ENCODE measurements around the gene MARK3. TPM values are rescaled to one million over a fixed set of nuclear protein-coding genes. Genes with fewer than 3 reads are reported as not detected.

Gene MARK3
- total and polyA plus RNA-seq, 2 of the 13 experiments (the other 11 are each of a cell fraction or from before 2014, with no cell fraction given): 47.7 to 56.6 TPM

DNA sequence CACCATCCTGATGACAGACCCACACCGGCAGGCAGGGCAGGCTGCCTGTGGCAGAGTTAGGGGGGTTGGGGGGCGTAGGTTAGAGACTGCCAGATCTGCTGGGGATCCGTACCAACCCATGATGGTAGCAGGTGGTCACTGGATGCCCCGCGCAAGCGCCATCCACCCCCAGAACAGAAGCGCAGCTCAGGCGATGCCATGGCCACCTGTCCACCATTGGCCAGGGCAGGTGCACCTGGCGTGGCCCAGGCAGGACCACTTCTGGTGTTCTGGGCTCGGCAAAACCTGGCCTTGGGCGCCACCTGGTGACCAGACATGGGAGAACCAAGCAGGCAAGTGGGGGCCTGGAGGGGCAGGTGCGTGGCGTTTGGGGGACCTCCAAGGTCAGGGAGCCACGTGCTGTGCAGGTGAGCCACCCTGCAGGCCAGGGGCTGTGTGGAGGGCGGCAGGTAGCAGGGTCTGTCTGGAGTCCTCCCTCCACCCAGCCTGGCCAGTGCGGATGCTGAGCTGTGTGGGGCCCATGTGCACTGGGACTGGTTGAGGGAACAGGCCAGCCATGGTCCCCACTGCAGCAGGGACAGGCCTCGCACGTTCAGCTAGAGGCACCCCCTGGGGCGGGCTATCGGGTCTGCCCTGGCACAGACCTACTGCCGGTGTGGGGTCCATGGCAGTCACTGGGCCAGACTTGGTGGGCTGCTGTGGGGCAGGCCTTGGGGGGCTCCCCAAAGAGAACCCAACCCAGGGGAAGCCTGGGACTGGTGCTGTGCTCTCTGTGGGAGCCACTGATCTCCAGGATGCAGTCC lies 161.6 kb downstream of the MARK3 start (continued):
- TF ChIP-seq SOX5 (CRISPR knock-in tag; IDR thresholded peaks at IDR 0.05; ENCODE audit: borderline replicate concordance) (no peak), ZNF709 (CRISPR knock-in tag; IDR thresholded peaks at IDR 0.05) (no peak), TSC22D2 (CRISPR knock-in tag; IDR thresholded peaks at IDR 0.05; ENCODE audit: borderline replicate concordance) (no peak), YY1 (IDR thresholded peaks at IDR 0.05; ENCODE audit: insufficient read depth, insufficient replicate concordance, low read depth, low read length) (peak; percentile 47), CBX2 (IDR thresholded peaks at IDR 0.05; ENCODE audit: low read depth, low read length) (no peak), CBX2 (CRISPR knock-in tag; IDR thresholded peaks at IDR 0.05; ENCODE audit: low read depth) (no peak), RORA (CRISPR knock-in tag; IDR thresholded peaks at IDR 0.05) (no peak), ZNF510 (CRISPR knock-in tag; IDR thresholded peaks at IDR 0.05; ENCODE audit: low read depth) (no peak), ZNF780A (CRISPR knock-in tag; IDR thresholded peaks at IDR 0.05) (no peak), POGZ (CRISPR knock-in tag; IDR thresholded peaks at IDR 0.05) (no peak), SP2 (CRISPR knock-in tag; IDR thresholded peaks at IDR 0.05) (no peak), SPEN (CRISPR knock-in tag; IDR thresholded peaks at IDR 0.05; ENCODE audit: low read depth) (0 out of 2 replicates have a peak, but pooled peaks have one; percentile 43), FOXA1 (IDR thresholded peaks at IDR 0.05) (no peak), FOXA1 (CRISPR knock-in tag; IDR thresholded peaks at IDR 0.05) (no peak), HMG20A (CRISPR knock-in tag; IDR thresholded peaks at IDR 0.05; ENCODE audit: borderline replicate concordance) (no peak), NCOA2 (CRISPR knock-in tag; IDR thresholded peaks at IDR 0.05) (no peak), NR2F2 (IDR thresholded peaks at IDR 0.05; ENCODE audit: borderline replicate concordance, low read depth) (no peak)
- TF ChIP-seq, protein P1, sequence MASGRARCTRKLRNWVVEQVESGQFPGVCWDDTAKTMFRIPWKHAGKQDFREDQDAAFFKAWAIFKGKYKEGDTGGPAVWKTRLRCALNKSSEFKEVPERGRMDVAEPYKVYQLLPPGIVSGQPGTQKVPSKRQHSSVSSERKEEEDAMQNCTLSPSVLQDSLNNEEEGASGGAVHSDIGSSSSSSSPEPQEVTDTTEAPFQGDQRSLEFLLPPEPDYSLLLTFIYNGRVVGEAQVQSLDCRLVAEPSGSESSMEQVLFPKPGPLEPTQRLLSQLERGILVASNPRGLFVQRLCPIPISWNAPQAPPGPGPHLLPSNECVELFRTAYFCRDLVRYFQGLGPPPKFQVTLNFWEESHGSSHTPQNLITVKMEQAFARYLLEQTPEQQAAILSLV (CRISPR knock-in tag; IDR thresholded peaks at IDR 0.05; ENCODE audit: borderline replicate concordance): peak; percentile 73; the same call in 1 of the 2 replicates
- TF ChIP-seq, protein P2, sequence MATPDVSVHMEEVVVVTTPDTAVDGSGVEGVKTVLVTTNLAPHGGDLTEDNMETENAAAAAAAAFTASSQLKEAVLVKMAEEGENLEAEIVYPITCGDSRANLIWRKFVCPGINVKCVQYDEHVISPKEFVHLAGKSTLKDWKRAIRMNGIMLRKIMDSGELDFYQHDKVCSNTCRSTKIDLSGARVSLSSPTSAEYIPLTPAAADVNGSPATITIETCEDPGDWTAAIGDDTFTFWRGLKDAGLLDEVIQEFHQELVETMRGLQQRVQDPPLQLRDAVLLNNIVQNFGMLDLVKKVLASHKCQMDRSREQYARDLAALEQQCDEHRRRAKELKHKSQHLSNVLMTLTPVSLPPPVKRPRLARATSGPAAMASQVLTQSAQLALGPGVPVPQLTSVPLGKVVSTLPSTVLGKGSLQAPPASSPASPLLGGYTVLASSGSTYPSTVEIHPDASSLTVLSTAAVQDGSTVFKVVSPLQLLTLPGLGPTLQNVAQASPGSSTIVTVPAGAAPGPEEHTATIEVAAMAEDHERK (CRISPR knock-in tag; IDR thresholded peaks at IDR 0.05; ENCODE audit: low read depth): no peak
- TF ChIP-seq, protein P3, sequence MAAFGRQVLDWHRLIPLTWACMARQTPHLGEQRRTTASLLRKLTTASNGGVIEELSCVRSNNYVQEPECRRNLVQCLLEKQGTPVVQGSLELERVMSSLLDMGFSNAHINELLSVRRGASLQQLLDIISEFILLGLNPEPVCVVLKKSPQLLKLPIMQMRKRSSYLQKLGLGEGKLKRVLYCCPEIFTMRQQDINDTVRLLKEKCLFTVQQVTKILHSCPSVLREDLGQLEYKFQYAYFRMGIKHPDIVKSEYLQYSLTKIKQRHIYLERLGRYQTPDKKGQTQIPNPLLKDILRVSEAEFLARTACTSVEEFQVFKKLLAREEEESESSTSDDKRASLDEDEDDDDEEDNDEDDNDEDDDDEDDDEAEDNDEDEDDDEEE (CRISPR knock-in tag; IDR thresholded peaks at IDR 0.05): no peak
- TF ChIP-seq, protein P4, sequence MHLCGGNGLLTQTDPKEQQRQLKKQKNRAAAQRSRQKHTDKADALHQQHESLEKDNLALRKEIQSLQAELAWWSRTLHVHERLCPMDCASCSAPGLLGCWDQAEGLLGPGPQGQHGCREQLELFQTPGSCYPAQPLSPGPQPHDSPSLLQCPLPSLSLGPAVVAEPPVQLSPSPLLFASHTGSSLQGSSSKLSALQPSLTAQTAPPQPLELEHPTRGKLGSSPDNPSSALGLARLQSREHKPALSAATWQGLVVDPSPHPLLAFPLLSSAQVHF (CRISPR knock-in tag; IDR thresholded peaks at IDR 0.05): no peak
- TF ChIP-seq, protein P5, sequence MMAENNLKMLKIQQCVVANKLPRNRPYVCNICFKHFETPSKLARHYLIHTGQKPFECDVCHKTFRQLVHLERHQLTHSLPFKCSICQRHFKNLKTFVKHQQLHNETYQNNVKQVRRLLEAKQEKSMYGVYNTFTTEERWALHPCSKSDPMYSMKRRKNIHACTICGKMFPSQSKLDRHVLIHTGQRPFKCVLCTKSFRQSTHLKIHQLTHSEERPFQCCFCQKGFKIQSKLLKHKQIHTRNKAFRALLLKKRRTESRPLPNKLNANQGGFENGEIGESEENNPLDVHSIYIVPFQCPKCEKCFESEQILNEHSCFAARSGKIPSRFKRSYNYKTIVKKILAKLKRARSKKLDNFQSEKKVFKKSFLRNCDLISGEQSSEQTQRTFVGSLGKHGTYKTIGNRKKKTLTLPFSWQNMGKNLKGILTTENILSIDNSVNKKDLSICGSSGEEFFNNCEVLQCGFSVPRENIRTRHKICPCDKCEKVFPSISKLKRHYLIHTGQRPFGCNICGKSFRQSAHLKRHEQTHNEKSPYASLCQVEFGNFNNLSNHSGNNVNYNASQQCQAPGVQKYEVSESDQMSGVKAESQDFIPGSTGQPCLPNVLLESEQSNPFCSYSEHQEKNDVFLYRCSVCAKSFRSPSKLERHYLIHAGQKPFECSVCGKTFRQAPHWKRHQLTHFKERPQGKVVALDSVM (CRISPR knock-in tag; IDR thresholded peaks at IDR 0.05): no peak
- TF ChIP-seq, protein P6, sequence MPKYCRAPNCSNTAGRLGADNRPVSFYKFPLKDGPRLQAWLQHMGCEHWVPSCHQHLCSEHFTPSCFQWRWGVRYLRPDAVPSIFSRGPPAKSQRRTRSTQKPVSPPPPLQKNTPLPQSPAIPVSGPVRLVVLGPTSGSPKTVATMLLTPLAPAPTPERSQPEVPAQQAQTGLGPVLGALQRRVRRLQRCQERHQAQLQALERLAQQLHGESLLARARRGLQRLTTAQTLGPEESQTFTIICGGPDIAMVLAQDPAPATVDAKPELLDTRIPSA (CRISPR knock-in tag; IDR thresholded peaks at IDR 0.05; ENCODE audit: borderline replicate concordance): no peak
